ENCODE data around the gene ZNF335. TPM values are rescaled to one million over a fixed set of nuclear protein-coding genes. Genes with fewer than 3 reads are reported as not detected.

Gene ZNF335
- total and polyA plus RNA-seq, 2 of the 13 experiments (the other 11 are each of a cell fraction or from before 2014, with no cell fraction given): 9.7 to 13.7 TPM

DNA sequence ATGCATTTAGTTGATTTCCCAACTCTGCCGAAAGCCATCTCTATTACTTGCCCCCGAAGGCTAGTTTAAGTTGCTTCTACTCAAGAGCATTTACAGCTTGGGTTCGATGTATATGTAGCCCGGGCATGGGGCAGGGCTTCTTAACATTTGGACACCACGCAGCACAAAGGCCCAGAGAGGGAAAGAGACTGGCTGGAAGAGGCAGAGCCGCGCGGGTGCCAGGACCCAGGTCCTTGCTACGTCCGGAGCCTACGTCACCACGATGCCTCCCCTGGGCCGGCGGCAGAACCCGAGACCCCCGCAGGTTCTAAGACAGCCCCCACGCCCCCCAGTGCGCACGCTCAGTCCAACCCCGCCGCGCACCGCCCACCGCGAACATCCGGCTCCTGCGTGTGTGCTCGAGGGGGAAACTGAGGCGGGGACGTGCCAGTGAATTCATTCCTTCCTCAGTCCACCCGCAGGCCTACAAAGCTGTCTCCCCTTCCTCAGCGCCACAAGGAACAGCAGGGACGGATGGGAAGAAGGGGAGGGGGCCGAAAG, 37.9 kb downstream of the ZNF335 start (continued):
- TF ChIP-seq KDM6A (CRISPR knock-in tag; IDR thresholded peaks at IDR 0.05; ENCODE audit: low read depth) (no peak), ZSCAN21 (CRISPR knock-in tag; IDR thresholded peaks at IDR 0.05; ENCODE audit: borderline replicate concordance) (0 out of 2 replicates have a peak, but pooled peaks have one; percentile 53), MED1 (CRISPR knock-in tag; IDR thresholded peaks at IDR 0.05) (no peak), CENPX (CRISPR knock-in tag; IDR thresholded peaks at IDR 0.05) (no peak), HDAC1 (CRISPR knock-in tag; IDR thresholded peaks at IDR 0.05) (no peak; the same call in 1 of the 2 replicates), SAP130 (CRISPR knock-in tag; IDR thresholded peaks at IDR 0.05; ENCODE audit: low read depth) (no peak), ZNF619 (CRISPR knock-in tag; IDR thresholded peaks at IDR 0.05) (no peak), ZSCAN31 (CRISPR knock-in tag; IDR thresholded peaks at IDR 0.05; ENCODE audit: low read depth) (no peak), AKNA (CRISPR knock-in tag; IDR thresholded peaks at IDR 0.05; ENCODE audit: borderline replicate concordance) (no peak), ZNF891 (CRISPR knock-in tag; IDR thresholded peaks at IDR 0.05) (no peak), ZFYVE20 (CRISPR knock-in tag; IDR thresholded peaks at IDR 0.05; ENCODE audit: borderline replicate concordance, low read depth) (no peak), ZHX2 (IDR thresholded peaks at IDR 0.05; ENCODE audit: low read depth) (no peak), ZHX2 (CRISPR knock-in tag; IDR thresholded peaks at IDR 0.05; ENCODE audit: borderline replicate concordance) (no peak), PPARG (CRISPR knock-in tag; conservative IDR thresholded peaks at IDR 0.05) (no peak; the same call in 1 of the 2 replicates), HNRNPH1 (optimal IDR thresholded peaks at IDR 0.05; ENCODE audit: low read depth, low read length) (no peak), TEAD3 (CRISPR knock-in tag; optimal IDR thresholded peaks at IDR 0.05; ENCODE audit: borderline replicate concordance) (no peak), ZNF883 (CRISPR knock-in tag; IDR thresholded peaks at IDR 0.05; ENCODE audit: not compliant biosample characterization) (peak; percentile 97), ZBTB8A (CRISPR knock-in tag; IDR thresholded peaks at IDR 0.05; ENCODE audit: borderline replicate concordance, low read depth) (peak; percentile 84; the same call in 1 of the 2 replicates)
- TF ChIP-seq, protein P1, sequence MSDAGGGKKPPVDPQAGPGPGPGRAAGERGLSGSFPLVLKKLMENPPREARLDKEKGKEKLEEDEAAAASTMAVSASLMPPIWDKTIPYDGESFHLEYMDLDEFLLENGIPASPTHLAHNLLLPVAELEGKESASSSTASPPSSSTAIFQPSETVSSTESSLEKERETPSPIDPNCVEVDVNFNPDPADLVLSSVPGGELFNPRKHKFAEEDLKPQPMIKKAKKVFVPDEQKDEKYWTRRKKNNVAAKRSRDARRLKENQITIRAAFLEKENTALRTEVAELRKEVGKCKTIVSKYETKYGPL (CRISPR knock-in tag; IDR thresholded peaks at IDR 0.05): no peak

Measured in HepG2 (cell line).